Calu3 (cell line): Measurements from ENCODE around the gene DGKZ. TPM values are rescaled to one million over a fixed set of nuclear protein-coding genes. Genes with fewer than 3 reads are reported as not detected.
A peak's percentile ranks its signal among the peaks of the same experiment; 100 is the strongest.

Source experiments
- BruUV-seq: library from RNA; stranded (reverse); fragments of 400-500 nt; replicated peaks from 2 replicates; lab custom pipeline; 2021; lab: Mats Ljungman, UMichigan
- CTCF ChIA-PET: fragments of 300-600 bp; sonication (Branson Sonifier 250); formaldehyde crosslinking; loops from one replicate; lab custom pipeline; 2022; ENCODE audit warnings: antibody characterized with exemption; lab: Charles Lee
- DNase-seq: peaks from one replicate; pipeline ENCODE4 v3.0.0; 2022
- H3K27ac Mint-ChIP-seq: one replicate; pipeline ENCODE4 v1.8.0; 2022; ENCODE audit warnings: mixed read lengths; ENCODE audit not compliant: unreplicated experiment
- H3K27me3 Mint-ChIP-seq: one replicate; pipeline ENCODE4 v1.8.0; 2022; ENCODE audit warnings: mixed read lengths; ENCODE audit not compliant: unreplicated experiment
- H3K36me3 Mint-ChIP-seq: one replicate; pipeline ENCODE4 v1.8.0; 2022; ENCODE audit warnings: mild to moderate bottlenecking, moderate library complexity, mixed read lengths; ENCODE audit not compliant: insufficient read depth, unreplicated experiment
- H3K4me1 Mint-ChIP-seq: one replicate; pipeline ENCODE4 v1.8.0; 2022; ENCODE audit warnings: mild to moderate bottlenecking, low read depth, mixed read lengths; ENCODE audit not compliant: unreplicated experiment
- H3K4me3 Mint-ChIP-seq: one replicate; pipeline ENCODE4 v1.8.0; 2022; ENCODE audit warnings: mild to moderate bottlenecking, low read depth, moderate library complexity, mixed read lengths; ENCODE audit not compliant: unreplicated experiment
- H3K9me3 Mint-ChIP-seq: one replicate; pipeline ENCODE4 v1.8.0; 2022; ENCODE audit warnings: low read depth, mixed read lengths; ENCODE audit not compliant: unreplicated experiment
- CTCF ChIP-seq: fragments of 200-600 bp; IDR thresholded peaks from one replicate; pipeline ENCODE4 v1.8.0; 2022; ENCODE audit warnings: antibody characterized with exemption; ENCODE audit not compliant: unreplicated experiment
- intact Hi-C: fragments of 100-400 bp; cut with micrococcal nuclease; formaldehyde crosslinking; loops from one replicate; pipeline ENCODE4 v1.10.0; 2022; ENCODE audit not compliant: unreplicated experiment
- total RNA-seq: library from RNA; stranded (reverse); gene quantifications from 2 replicates; pipeline ENCODE4 v1.2.3, GENCODE V29; 2022

The DGKZ gene
- total RNA-seq, 1 experiment from 2014 or later, result 38.0 TPM

- H3K27me3 Mint-ChIP-seq, result peaks cover 68% of the 10 kb centered on the region
- no peaks in the 10 kb centered on the region for H3K9me3 Mint-ChIP-seq
- H3K36me3 Mint-ChIP-seq, result peaks cover 28% of the 10 kb centered on the region
- BruUV-seq, result no TSS peak
- CTCF ChIA-PET, result interaction anchor here (0.7 to 1.4 kb wide), 4 partner anchors 11 to 523 kb away, joined by 4 to 7 read pairs (median 5); no protein-coding TSS in a partner anchor
- intact Hi-C loops, result no loop called here
- peaks cover 36% of the 10 kb centered on the region for H3K4me1 Mint-ChIP-seq
- peak overlapping the region; percentile 81 for H3K4me3 Mint-ChIP-seq
- DNase-seq, result no peak
- peak overlapping the region; percentile 36 for H3K27ac Mint-ChIP-seq
- TF ChIP-seq CTCF, result no peak
Measured at GRCh38 chr11:46391186-46391577, 43.9 kb downstream of the DGKZ start.

- H3K4me1 Mint-ChIP-seq, result peaks cover 30% of the 10 kb centered on the region
- CTCF ChIA-PET, result interaction anchor here (0.6 to 1.5 kb wide), 9 partner anchors 10 to 522 kb away, joined by 3 to 7 read pairs (median 4); partner anchors contain the start of gene ATG13
- H3K4me3 Mint-ChIP-seq, result peak within 1 kb of the TSS; percentile 81
- DNase-seq, result peak; percentile 65
- peak within 1 kb of the TSS; percentile 50 for H3K27ac Mint-ChIP-seq
- peaks cover 62% of the 10 kb centered on the region for H3K27me3 Mint-ChIP-seq
- TF ChIP-seq CTCF, result peak; percentile 57
- intact Hi-C loops, result no loop called here
- BruUV-seq, result no TSS peak
- no peaks in the 10 kb centered on the region for H3K9me3 Mint-ChIP-seq
- peaks cover 28% of the 10 kb centered on the region for H3K36me3 Mint-ChIP-seq
Measured at GRCh38 chr11:46391578-46392420, 44.5 kb downstream of the DGKZ start, which contains the start of gene CHRM4. TSS of gene CHRM4 (minus strand) at chr11:46391776. CDS start at chr11:46386557, 5,219 bp downstream.

- intact Hi-C loops, result no loop called here
- no TSS peak for BruUV-seq
- TF ChIP-seq CTCF, result no peak
- Mint-ChIP-seq H3K9me3 (no peaks in the 10 kb centered on the region), H3K4me3 (peak overlapping the region; percentile 71), H3K27ac (peak overlapping the region; percentile 50), H3K4me1 (peaks cover 26% of the 10 kb centered on the region), H3K27me3 (peaks cover 54% of the 10 kb centered on the region), H3K36me3 (peaks cover 36% of the 10 kb centered on the region)
- DNase-seq, result peak; percentile 89
- CTCF ChIA-PET, result interaction anchor here (0.6 to 1.5 kb wide), 9 partner anchors 9 to 225 kb away, joined by 3 to 7 read pairs (median 4); partner anchors contain the start of gene ATG13
Measured at GRCh38 chr11:46392421-46393230, 45.4 kb downstream of the DGKZ start.

- peak overlapping the region; percentile 50 for H3K27ac Mint-ChIP-seq
- no TSS peak for BruUV-seq
- DNase-seq, result no peak
- H3K27me3 Mint-ChIP-seq, result peaks cover 48% of the 10 kb centered on the region
- intact Hi-C loops, result no loop called here
- no peak for TF ChIP-seq CTCF
- CTCF ChIA-PET, result interaction anchor here (0.6 to 1.0 kb wide), 2 partner anchors 120 to 225 kb away, joined by 3 to 5 read pairs; partner anchors contain the start of gene ATG13
- H3K9me3 Mint-ChIP-seq, result no peaks in the 10 kb centered on the region
- H3K4me1 Mint-ChIP-seq, result peaks cover 22% of the 10 kb centered on the region
- H3K36me3 Mint-ChIP-seq, result peaks cover 37% of the 10 kb centered on the region
- H3K4me3 Mint-ChIP-seq, result peak overlapping the region; percentile 71
Measured at GRCh38 chr11:46393231-46393616, 46.0 kb downstream of the DGKZ start.
